SHP77 treated with DMSO at 0.1 percent for 48 hours (cell line): ENCODE data around the gene MKNK2.
"Not testable (repeated sequence)": the region's sequence is repeated elsewhere in the genome, so short reads cannot be mapped to it uniquely, and the experiment has no call there.

Source experiments
- DNase-seq: peaks from one replicate; lab custom pipeline; 2025; lab: John Stamatoyannopoulos, UW

Gene MKNK2

GRCh38 chr19:1992759-1993260 is 58.2 kb downstream of the MKNK2 start:
- no peak for DNase-seq

- no peak for DNase-seq
Observed at GRCh38 chr19:1991018-1991913, 59.8 kb downstream of the MKNK2 start.

- no peak for DNase-seq
Observed at GRCh38 chr19:1990230-1991017, 60.6 kb downstream of the MKNK2 start.

- no peak for DNase-seq
Observed at GRCh38 chr19:1989513-1990229, 61.4 kb downstream of the MKNK2 start.

- DNase-seq = not testable (repeated sequence)
Observed at GRCh38 chr19:1988464-1988863, 62.6 kb downstream of the MKNK2 start.
